Measurements from ENCODE around the gene KCTD13.

The KCTD13 gene

DNA sequence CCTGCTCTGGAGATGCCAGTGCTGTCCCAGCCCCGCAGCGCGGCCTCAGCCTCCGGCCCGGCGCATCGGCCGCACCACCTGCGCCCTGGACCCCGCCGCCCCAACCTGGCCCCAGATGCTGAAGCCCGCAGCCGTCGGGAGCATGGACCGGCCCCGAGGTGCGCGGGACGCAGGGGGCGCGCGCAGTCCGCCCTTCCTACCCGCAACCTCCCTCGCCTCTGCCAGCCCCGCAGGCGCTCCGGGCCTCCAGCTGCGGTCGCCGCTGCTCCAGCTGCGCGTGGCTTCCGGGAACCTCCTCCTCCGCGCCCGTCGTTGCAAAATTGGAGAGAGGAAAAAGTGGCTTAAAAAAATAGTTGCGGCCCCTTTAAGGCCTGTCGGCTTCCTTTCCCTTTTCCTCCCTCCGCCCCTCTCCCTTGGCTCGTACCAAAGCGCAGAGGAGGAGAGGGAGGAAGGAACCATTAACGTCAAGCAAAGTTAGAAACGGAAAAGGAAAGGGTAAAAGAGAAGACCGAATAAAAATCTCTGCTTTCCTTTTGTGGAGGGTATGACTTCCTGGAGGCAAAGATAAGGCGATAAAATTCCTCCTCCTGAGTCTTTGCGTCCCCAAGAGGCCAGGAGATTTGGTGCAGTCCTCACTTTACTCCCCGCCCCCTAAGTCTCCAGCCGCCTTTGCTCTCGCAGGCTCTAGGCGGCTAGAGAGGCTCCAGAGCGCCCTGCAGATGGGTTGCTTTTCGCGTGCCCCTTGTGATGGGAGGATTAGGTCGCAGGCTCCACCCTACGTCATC lies 63.0 kb downstream of the KCTD13 start, which contains the start of gene CDIPT:
TSS of gene CDIPT (minus strand) at position 343 of the 785 bp plus-strand sequence. CDS start 369 bp downstream, outside the sequence.
- DNase-seq (ENCODE audit: extremely low spot score), result peak; percentile 95
- CTCF ChIA-PET, result interaction anchor here (1.0 to 4.0 kb wide), 6 partner anchors 14 to 98 kb away, joined by 3 to 26 read pairs (median 4); partner anchors contain the start of genes PAGR1 and SEZ6L2
- POLR2A ChIA-PET, result interaction anchor here (0.8 to 1.3 kb wide), 2 partner anchors 8 to 15 kb away, joined by 3 to 6 read pairs; no protein-coding TSS in a partner anchor
- TF ChIP-seq, protein P1, sequence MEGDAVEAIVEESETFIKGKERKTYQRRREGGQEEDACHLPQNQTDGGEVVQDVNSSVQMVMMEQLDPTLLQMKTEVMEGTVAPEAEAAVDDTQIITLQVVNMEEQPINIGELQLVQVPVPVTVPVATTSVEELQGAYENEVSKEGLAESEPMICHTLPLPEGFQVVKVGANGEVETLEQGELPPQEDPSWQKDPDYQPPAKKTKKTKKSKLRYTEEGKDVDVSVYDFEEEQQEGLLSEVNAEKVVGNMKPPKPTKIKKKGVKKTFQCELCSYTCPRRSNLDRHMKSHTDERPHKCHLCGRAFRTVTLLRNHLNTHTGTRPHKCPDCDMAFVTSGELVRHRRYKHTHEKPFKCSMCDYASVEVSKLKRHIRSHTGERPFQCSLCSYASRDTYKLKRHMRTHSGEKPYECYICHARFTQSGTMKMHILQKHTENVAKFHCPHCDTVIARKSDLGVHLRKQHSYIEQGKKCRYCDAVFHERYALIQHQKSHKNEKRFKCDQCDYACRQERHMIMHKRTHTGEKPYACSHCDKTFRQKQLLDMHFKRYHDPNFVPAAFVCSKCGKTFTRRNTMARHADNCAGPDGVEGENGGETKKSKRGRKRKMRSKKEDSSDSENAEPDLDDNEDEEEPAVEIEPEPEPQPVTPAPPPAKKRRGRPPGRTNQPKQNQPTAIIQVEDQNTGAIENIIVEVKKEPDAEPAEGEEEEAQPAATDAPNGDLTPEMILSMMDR (IDR thresholded peaks at IDR 0.05; ENCODE audit: control extremely low read depth, extremely low read depth, low read depth, missing control alignments), result peak; percentile 91

DNA sequence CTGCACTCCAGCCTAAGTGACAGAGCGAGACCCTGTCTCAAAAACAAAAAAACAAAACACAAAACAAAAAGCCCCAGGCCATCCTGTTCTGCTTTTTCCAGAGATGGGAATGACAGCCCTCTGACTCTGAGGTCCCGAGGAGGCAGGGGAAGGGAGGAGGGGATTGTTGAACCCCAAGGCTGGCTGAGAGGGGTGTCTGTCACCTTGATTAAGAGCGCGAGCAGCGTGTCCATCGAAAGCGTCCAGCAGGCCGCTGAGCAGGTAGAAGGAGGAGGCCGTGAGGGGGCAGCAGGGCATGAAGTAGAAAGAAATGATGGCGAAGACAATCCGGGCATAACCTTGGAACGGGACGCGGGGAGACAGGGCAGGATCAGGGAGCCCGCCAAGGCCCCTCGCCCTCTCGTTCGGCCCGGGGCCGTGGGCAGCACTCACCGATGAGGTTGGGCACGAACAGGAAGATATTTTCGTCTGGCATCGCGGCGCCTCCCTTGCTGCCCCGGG lies 63.6 kb downstream of the KCTD13 start:
- TF ChIP-seq, protein P1 (IDR thresholded peaks at IDR 0.05; ENCODE audit: control extremely low read depth, extremely low read depth, low read depth, missing control alignments), result peak; percentile 15
- DNase-seq (ENCODE audit: extremely low spot score), result no peak
- ChIA-PET CTCF (interaction anchor here (1.0 to 4.0 kb wide), 3 partner anchors 9 to 37 kb away, joined by 3 to 26 read pairs (median 6); partner anchors contain the start of gene SEZ6L2), POLR2A (no interaction called here)

DNA sequence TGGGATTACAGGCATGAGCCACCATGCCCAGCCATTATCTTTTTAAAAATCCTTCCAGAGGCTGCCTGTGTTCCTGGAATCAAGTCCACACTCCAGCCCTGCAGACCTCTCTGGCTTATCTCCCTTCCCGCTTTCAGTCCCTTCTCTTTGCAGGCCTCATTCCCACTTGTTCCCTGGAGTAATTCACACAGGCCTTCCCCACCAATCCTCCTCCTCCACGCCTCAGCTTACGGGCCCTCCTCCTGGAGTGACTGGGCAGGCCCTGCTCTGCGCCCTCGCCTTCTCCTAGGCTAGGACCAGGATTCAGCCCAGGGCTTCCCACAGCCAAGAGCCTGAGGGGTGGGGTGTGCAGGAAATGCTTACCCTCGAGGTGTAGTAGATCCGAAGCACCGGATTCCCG lies 65.8 kb downstream of the KCTD13 start:
- DNase-seq (ENCODE audit: extremely low spot score), result no peak
- TF ChIP-seq, protein P1 (IDR thresholded peaks at IDR 0.05; ENCODE audit: control extremely low read depth, extremely low read depth, low read depth, missing control alignments), result no peak
- ChIA-PET CTCF (interaction anchor here (1.4 to 4.0 kb wide), 2 partner anchors 11 to 15 kb away, joined by 4 to 26 read pairs; no protein-coding TSS in a partner anchor), POLR2A (no interaction called here)

DNA sequence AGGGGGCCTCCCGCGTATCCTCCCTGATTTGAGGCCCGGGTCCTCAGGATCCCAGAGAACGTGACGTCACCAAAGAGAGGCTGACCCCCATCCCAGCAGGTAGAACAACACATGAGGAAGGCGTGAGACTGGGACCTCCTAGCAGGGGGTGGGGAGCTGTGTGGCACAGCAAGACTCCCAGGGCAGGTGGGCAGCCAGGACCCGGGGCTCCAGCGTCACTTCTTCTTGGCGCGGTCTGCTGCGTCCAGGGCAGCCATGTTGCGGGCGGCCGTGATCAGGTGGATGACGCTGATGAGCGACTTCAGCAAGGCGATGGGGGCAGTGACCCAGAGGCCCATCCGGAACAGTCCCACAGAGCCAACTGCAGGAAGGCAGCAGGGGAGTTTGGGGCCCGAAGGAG lies 67.1 kb downstream of the KCTD13 start:
- POLR2A ChIA-PET, result no interaction called here
- no peak for DNase-seq (ENCODE audit: extremely low spot score)
- TF ChIP-seq, protein P1 (IDR thresholded peaks at IDR 0.05; ENCODE audit: control extremely low read depth, extremely low read depth, low read depth, missing control alignments), result no peak
- CTCF ChIA-PET, result interaction anchor here (3.4 kb wide), 1 partner anchor 11 kb away, joined by 40 read pairs; no protein-coding TSS in a partner anchor

DNA sequence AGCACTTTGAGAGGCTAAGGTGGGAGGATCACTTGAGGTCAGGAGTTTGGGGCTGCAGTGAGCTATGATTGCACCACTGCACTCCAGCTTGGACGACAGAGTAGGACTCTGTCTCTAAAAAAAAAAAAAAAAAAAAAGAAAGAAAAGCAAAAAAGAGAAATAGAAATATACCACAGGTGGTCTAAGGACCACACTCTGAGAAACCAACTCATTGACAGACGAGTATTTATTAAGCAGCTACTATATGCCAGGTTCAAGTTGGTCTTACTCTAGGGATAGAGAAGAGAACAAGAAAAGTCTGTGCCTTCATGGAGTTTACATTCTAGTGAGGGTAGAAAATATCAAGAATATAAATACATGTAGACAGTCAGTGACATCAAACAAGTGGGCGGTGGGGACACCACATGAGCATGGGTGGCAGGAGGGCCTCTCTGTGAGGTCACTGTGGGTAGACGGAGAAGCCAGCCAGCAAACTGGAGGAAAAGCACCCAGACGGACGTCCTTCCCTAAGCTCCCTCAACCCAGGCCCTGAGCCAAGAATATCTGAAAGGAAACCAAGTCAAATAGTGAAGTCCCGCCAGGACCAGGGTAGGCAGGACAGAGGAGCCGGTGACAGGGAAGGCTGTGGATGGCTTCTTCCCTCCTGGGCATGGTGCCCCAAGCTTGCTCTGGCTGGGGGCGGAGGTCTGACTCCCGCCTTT lies 67.7 kb downstream of the KCTD13 start:
- TF ChIP-seq, protein P1 (IDR thresholded peaks at IDR 0.05; ENCODE audit: control extremely low read depth, extremely low read depth, low read depth, missing control alignments), result no peak
- ChIA-PET CTCF (interaction anchor here (3.4 kb wide), 1 partner anchor 10 kb away, joined by 40 read pairs; no protein-coding TSS in a partner anchor), POLR2A (interaction anchor here (0.7 kb wide), 1 partner anchor 12 kb away, joined by 6 read pairs; no protein-coding TSS in a partner anchor)
- DNase-seq (ENCODE audit: extremely low spot score), result no peak

Measured in GM10248 (cell line).